DND-41 (cell line): ENCODE data around the gene PSMG3.

Source experiments
- ATAC-seq: fragments of 200-7000 bp; cut with Tn5 transposase; 3 replicates; pipeline ENCODE4 v1.9.1; 2021; ENCODE audit warnings: low read depth; ENCODE audit not compliant: insufficient read depth
- DNase-seq: peaks from one replicate; pipeline ENCODE4 v3.0.0-alpha.2; 2020
- H2AFZ ChIP-seq: 2 replicates; pipeline ENCODE4 v1.6.0; 2012; ENCODE audit warnings: low read depth, low read length
- H3K27ac ChIP-seq: 2 replicates; pipeline ENCODE4 v1.5.1; 2012; ENCODE audit warnings: low read length, inconsistent platforms
- H3K27me3 ChIP-seq: fragments of 200-600 bp; sonication (generic); 2 replicates; pipeline ENCODE4 v1.6.0; 2012; ENCODE audit warnings: low read length, mild to moderate bottlenecking, inconsistent platforms; ENCODE audit not compliant: insufficient read depth, poor library complexity
- H3K36me3 ChIP-seq: 2 replicates; pipeline ENCODE4 v1.5.1; 2012; ENCODE audit warnings: low read length, inconsistent platforms; ENCODE audit not compliant: insufficient read depth
- H3K4me1 ChIP-seq: 2 replicates; pipeline ENCODE4 v1.5.1; 2012; ENCODE audit warnings: mild to moderate bottlenecking, low read length; ENCODE audit not compliant: insufficient read depth
- H3K4me2 ChIP-seq: 2 replicates; pipeline ENCODE4 v1.6.0; 2012; ENCODE audit warnings: mild to moderate bottlenecking, moderate library complexity, low read length, inconsistent platforms; ENCODE audit not compliant: insufficient read depth
- H3K4me3 ChIP-seq, 2 experiments: fragments of 200-600 bp in 1 of 2; shearing (Covaris generic) in 1 of 2; 2 replicates each; pipeline ENCODE4 v1.5.1; 2012 to 2016; ENCODE audit warnings: inconsistent platforms in 2 of 2, low read length in 2 of 2, mild to moderate bottlenecking in 2 of 2, low read depth in 1 of 2, moderate library complexity in 1 of 2
- H3K79me2 ChIP-seq: 2 replicates; pipeline ENCODE4 v1.6.0; 2012; ENCODE audit warnings: low read length, inconsistent platforms; ENCODE audit not compliant: insufficient read depth
- H3K9ac ChIP-seq: 2 replicates; pipeline ENCODE4 v1.6.0; 2012; ENCODE audit warnings: low read depth, mild to moderate bottlenecking, inconsistent platforms, low read length, moderate library complexity
- H3K9me3 ChIP-seq: 2 replicates; pipeline ENCODE4 v1.5.1; 2012; ENCODE audit warnings: low read length, moderate library complexity, mild to moderate bottlenecking, inconsistent platforms; ENCODE audit not compliant: insufficient read depth, severe bottlenecking
- H4K20me1 ChIP-seq: 2 replicates; pipeline ENCODE4 v1.6.0; 2012; ENCODE audit warnings: low read length; ENCODE audit not compliant: insufficient read depth
- EZH2 ChIP-seq: IDR thresholded peaks from 3 replicates; pipeline ENCODE4 v1.6.1; 2012; ENCODE audit warnings: borderline replicate concordance, low read depth, mild to moderate bottlenecking, moderate library complexity, low read length, inconsistent platforms; ENCODE audit not compliant: severe bottlenecking
- TF ChIP-seq, protein P1 (sequence below): IDR thresholded peaks from 2 replicates; pipeline ENCODE4 v1.5.1; 2012; ENCODE audit warnings: borderline replicate concordance, low read length, moderate library complexity, mild to moderate bottlenecking; ENCODE audit not compliant: poor library complexity, severe bottlenecking; ENCODE audit errors: extremely low read depth

The PSMG3 gene

GRCh38 chr7:1598961-1599639, 29.3 kb upstream of the PSMG3 start:
- 0 out of 2 replicates have a peak overlapping the region, but pooled peaks have one; percentile 23 for H3K27ac ChIP-seq
- TF ChIP-seq, protein P1, sequence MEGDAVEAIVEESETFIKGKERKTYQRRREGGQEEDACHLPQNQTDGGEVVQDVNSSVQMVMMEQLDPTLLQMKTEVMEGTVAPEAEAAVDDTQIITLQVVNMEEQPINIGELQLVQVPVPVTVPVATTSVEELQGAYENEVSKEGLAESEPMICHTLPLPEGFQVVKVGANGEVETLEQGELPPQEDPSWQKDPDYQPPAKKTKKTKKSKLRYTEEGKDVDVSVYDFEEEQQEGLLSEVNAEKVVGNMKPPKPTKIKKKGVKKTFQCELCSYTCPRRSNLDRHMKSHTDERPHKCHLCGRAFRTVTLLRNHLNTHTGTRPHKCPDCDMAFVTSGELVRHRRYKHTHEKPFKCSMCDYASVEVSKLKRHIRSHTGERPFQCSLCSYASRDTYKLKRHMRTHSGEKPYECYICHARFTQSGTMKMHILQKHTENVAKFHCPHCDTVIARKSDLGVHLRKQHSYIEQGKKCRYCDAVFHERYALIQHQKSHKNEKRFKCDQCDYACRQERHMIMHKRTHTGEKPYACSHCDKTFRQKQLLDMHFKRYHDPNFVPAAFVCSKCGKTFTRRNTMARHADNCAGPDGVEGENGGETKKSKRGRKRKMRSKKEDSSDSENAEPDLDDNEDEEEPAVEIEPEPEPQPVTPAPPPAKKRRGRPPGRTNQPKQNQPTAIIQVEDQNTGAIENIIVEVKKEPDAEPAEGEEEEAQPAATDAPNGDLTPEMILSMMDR = no peak
- no peak for TF ChIP-seq EZH2
- no peaks in the 10 kb centered on the region for H3K9me3 ChIP-seq

DNA sequence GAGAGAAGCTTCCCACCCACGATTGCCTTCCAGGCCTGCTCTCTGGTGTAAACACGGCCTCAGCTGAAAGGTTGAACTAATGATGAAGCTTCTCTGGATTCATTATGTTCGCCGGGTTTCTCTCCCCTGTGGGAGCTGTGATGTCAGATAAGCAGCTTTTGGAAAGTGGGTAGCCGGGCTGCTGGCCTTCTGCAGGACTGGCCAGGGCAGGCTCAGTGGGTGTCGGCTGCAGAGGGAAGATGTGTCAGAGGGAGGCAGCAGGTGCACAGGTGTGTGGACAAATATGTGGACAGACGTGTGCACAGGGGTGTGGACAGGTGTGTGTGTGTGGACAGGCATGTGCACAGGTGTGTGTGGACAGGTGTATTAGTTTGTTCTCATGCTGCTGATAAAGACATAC, 28.5 kb upstream of the PSMG3 start:
- Histone ChIP-seq H3K4me2 (no peak overlapping the region), H3K9ac (no peak overlapping the region), H3K4me1 (peaks cover 9% of the 10 kb centered on the region), H3K27me3 (no peaks in the 10 kb centered on the region), H2AFZ (no peak overlapping the region), H3K9me3 (no peaks in the 10 kb centered on the region), H3K27ac (no peak overlapping the region), H3K4me3 (no peak overlapping the region), H3K36me3 (no peaks in the 10 kb centered on the region), H3K79me2 (no peaks in the 10 kb centered on the region), H4K20me1 (no peaks in the 10 kb centered on the region)
- TF ChIP-seq, protein P1 = no peak
- no peak for TF ChIP-seq EZH2
- no peak for DNase-seq
- no peak for ATAC-seq

More at GRCh38 chr7:1598961-1599639, 29.3 kb upstream of the PSMG3 start:
- Histone ChIP-seq H3K4me3 (no peak overlapping the region), H2AFZ (no peak overlapping the region), H3K4me2 (no peak overlapping the region), H4K20me1 (no peaks in the 10 kb centered on the region), H3K36me3 (no peaks in the 10 kb centered on the region), H3K4me1 (peaks cover 1% of the 10 kb centered on the region), H3K27me3 (no peaks in the 10 kb centered on the region), H3K79me2 (no peaks in the 10 kb centered on the region), H3K9ac (no peak overlapping the region)
- DNase-seq (no peak), ATAC-seq (no peak)

DNA sequence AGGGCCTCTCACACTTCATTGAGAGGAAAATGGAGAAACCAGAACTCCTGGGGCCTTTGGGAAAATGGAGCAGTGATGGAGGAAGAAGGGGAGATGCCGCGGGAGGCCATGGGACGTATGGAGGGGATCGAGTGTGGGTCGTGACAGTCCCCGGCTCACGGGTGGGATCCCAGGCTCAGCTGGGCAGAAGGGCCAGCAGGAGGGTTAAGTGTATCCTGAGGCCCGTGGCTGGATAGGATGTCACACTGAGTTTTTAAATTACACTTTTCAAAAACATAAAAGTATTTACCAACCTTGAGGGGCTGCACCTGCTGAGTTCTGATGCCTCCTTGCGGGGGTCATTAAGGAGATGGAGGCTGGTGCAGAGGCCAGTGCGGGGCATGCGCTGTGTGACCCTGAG, 28.0 kb upstream of the PSMG3 start:
- Histone ChIP-seq H3K4me3 (no peak overlapping the region), H4K20me1 (no peaks in the 10 kb centered on the region), H3K4me2 (no peak overlapping the region), H3K27ac (peak overlapping the region; percentile 36; the same call in 1 of the 2 replicates), H3K4me1 (peaks cover 14% of the 10 kb centered on the region), H2AFZ (no peak overlapping the region), H3K27me3 (no peaks in the 10 kb centered on the region), H3K79me2 (no peaks in the 10 kb centered on the region), H3K9me3 (no peaks in the 10 kb centered on the region), H3K36me3 (no peaks in the 10 kb centered on the region), H3K9ac (no peak overlapping the region)
- TF ChIP-seq, protein P1 = no peak
- no peak for TF ChIP-seq EZH2
- DNase-seq (no peak), ATAC-seq (no peak)
